GM12878 (cell line): ENCODE results near the gene LMCD1. TPM values are rescaled to one million over a fixed set of nuclear protein-coding genes. Genes with fewer than 3 reads are reported as not detected.

ENCODE experiments used
- CBX5 ChIP-seq: sonication (generic); IDR thresholded peaks from 2 replicates; pipeline ENCODE4 v1.6.1; 2016; ENCODE audit warnings: low read depth, moderate library complexity, mild to moderate bottlenecking, inconsistent platforms
- EED ChIP-seq: sonication (generic); IDR thresholded peaks from 2 replicates; pipeline ENCODE4 v1.6.1; 2016; ENCODE audit warnings: antibody characterized with exemption, low read depth
- EZH2 ChIP-seq: IDR thresholded peaks from 2 replicates; pipeline ENCODE4 v1.6.1; 2012; ENCODE audit warnings: low read depth, mild to moderate bottlenecking, control low read depth, inconsistent platforms, low read length, borderline replicate concordance; ENCODE audit not compliant: control insufficient read depth
- MTA3 ChIP-seq: IDR thresholded peaks from 2 replicates; pipeline ENCODE4 v1.6.1; 2012; ENCODE audit warnings: low read length, inconsistent platforms, borderline replicate concordance
- SP1 ChIP-seq: IDR thresholded peaks from one replicate; pipeline ENCODE4 v1.6.1; 2011; ENCODE audit warnings: low read depth, low read length
- SREBF2 ChIP-seq: IDR thresholded peaks from 2 replicates; pipeline ENCODE4 v1.6.1; 2012; ENCODE audit warnings: mild to moderate bottlenecking, low read length
- USF1 ChIP-seq: IDR thresholded peaks from 2 replicates; pipeline ENCODE4 v1.6.1; 2011; ENCODE audit warnings: borderline replicate concordance, low read depth, mild to moderate bottlenecking, moderate library complexity, mixed read lengths, low read length; ENCODE audit not compliant: insufficient read depth; ENCODE audit errors: extremely low read length
- ZBTB4 ChIP-seq: fragments of 450-650 bp; formaldehyde crosslinking; IDR thresholded peaks from 2 replicates; pipeline ENCODE4 v1.4.0; 2022; ENCODE audit warnings: mild to moderate bottlenecking, moderate library complexity
- ZZZ3 ChIP-seq: IDR thresholded peaks from 2 replicates; pipeline ENCODE4 v1.6.1; 2011; ENCODE audit warnings: low read depth; ENCODE audit not compliant: control insufficient read depth, insufficient read length
- polyA plus RNA-seq, 11 experiments: library from polyadenylated mRNA; depleted of rRNA in 4 of 11; unstranded in 6 of 11; stranded (reverse) in 5 of 11; fragments of >200 nt; fragmentation: Nextera tagmentation in 4 of 11; fragmentation: Illumina TruSeq in 1 of 11; extraction: Ambion mirVana in 4 of 11; extraction: Trizol in 1 of 11; gene quantifications; 1 replicate in 1 of 11; 2 replicates in 10 of 11; pipeline versions ENCODE4 v1.2.1 to v1.2.3, GENCODE V29; 2011 to 2016; ENCODE audit warnings: inconsistent platforms in 2 of 11, missing spikeins in 2 of 11, low read depth in 1 of 11
- total RNA-seq, 4 experiments: library from RNA; depleted of rRNA in 3 of 4; stranded (reverse); fragments of >200 nt in 3 of 4; fragmentation: Illumina TruSeq in 1 of 4; extraction: Trizol in 1 of 4; gene quantifications; 2 replicates each; pipeline versions ENCODE4 v1.2.1 to v1.2.3, GENCODE V29; 2013 to 2021
- TF ChIP-seq, protein P1 (sequence below): fragments of 450-650 bp; IDR thresholded peaks from 2 replicates; pipeline ENCODE4 v1.6.1; 2016; ENCODE audit warnings: mild to moderate bottlenecking, moderate library complexity, borderline replicate concordance
- TF ChIP-seq, protein P2 (sequence below): fragments of 450-650 bp; IDR thresholded peaks from 2 replicates; pipeline ENCODE4 v1.6.1; 2016; ENCODE audit warnings: mild to moderate bottlenecking

LMCD1 gene
- total and polyA plus RNA-seq, 10 of the 15 experiments (the other 5 are each of a cell fraction or from before 2014, with no cell fraction given), result 0.27 to 6.4 (median 1.7) TPM

DNA sequence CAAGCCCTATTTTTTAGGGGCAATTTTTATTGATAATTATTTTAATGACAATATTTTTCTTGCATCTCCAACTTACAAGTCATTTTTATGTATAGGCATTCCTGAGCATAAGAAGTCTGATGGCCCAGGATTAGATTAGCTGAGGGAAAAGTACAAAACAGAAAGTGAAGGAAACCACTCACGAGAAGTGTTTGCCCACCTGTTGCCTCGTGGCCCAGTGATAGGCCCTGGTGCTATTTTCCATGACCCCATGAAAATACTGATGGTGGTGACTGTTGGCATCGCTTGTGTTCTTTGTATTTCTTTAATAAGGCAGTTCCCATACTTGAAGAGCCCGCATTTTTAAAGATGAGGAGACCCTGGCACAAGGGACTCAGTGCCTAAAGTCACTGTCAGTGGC lies 7.9 kb upstream of the LMCD1 start (continued):
- no peak for TF ChIP-seq ZBTB4
- TF ChIP-seq EZH2, result no peak
- TF ChIP-seq EED, result no peak
- no peak for TF ChIP-seq SREBF2
- no peak for TF ChIP-seq MTA3
- no peak for TF ChIP-seq ZZZ3
- no peak for TF ChIP-seq SP1
- TF ChIP-seq, protein P1, sequence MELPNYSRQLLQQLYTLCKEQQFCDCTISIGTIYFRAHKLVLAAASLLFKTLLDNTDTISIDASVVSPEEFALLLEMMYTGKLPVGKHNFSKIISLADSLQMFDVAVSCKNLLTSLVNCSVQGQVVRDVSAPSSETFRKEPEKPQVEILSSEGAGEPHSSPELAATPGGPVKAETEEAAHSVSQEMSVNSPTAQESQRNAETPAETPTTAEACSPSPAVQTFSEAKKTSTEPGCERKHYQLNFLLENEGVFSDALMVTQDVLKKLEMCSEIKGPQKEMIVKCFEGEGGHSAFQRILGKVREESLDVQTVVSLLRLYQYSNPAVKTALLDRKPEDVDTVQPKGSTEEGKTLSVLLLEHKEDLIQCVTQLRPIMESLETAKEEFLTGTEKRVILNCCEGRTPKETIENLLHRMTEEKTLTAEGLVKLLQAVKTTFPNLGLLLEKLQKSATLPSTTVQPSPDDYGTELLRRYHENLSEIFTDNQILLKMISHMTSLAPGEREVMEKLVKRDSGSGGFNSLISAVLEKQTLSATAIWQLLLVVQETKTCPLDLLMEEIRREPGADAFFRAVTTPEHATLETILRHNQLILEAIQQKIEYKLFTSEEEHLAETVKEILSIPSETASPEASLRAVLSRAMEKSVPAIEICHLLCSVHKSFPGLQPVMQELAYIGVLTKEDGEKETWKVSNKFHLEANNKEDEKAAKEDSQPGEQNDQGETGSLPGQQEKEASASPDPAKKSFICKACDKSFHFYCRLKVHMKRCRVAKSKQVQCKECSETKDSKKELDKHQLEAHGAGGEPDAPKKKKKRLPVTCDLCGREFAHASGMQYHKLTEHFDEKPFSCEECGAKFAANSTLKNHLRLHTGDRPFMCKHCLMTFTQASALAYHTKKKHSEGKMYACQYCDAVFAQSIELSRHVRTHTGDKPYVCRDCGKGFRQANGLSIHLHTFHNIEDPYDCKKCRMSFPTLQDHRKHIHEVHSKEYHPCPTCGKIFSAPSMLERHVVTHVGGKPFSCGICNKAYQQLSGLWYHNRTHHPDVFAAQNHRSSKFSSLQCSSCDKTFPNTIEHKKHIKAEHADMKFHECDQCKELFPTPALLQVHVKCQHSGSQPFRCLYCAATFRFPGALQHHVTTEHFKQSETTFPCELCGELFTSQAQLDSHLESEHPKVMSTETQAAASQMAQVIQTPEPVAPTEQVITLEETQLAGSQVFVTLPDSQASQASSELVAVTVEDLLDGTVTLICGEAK, result no peak
- TF ChIP-seq CBX5, result no peak
- no peak for TF ChIP-seq USF1
- TF ChIP-seq, protein P2, sequence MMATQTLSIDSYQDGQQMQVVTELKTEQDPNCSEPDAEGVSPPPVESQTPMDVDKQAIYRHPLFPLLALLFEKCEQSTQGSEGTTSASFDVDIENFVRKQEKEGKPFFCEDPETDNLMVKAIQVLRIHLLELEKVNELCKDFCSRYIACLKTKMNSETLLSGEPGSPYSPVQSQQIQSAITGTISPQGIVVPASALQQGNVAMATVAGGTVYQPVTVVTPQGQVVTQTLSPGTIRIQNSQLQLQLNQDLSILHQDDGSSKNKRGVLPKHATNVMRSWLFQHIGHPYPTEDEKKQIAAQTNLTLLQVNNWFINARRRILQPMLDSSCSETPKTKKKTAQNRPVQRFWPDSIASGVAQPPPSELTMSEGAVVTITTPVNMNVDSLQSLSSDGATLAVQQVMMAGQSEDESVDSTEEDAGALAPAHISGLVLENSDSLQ, result no peak
- TF ChIP-seq, all 136 proteins: peak for 0
